CD4-positive, alpha-beta memory T cell (primary cell): ENCODE data around the gene FNBP1L. TPM values are rescaled to one million over a fixed set of nuclear protein-coding genes. Genes with fewer than 3 reads are reported as not detected.

Experiments
- CTCF ChIA-PET: fragments of 350-600 bp; sonication (Branson Sonifier 250); formaldehyde crosslinking; loops from one replicate; lab custom pipeline; 2021; ENCODE audit warnings: inconsistent platforms; ENCODE audit not compliant: partially characterized antibody; lab: Charles Lee
- POLR2A ChIA-PET: fragments of 350-600 bp; sonication (Branson Sonifier 250); formaldehyde crosslinking; loops from one replicate; lab custom pipeline; 2021; ENCODE audit not compliant: partially characterized antibody; lab: Charles Lee
- DNase-seq, 5 donors: peaks; one replicate each; pipeline versions ENCODE4 v3.0.0 to v3.0.0-alpha.2; 2020 to 2022; ENCODE audit warnings: mixed read lengths in 1 of 5
- H3K27ac ChIP-seq: one replicate; pipeline ENCODE4 v1.7.0; 2013; ENCODE audit warnings: low read depth, low read length
- H3K27me3 ChIP-seq: 2 replicates; pipeline ENCODE4 v1.7.0; 2013; ENCODE audit warnings: mild to moderate bottlenecking, low read length, moderate library complexity; ENCODE audit not compliant: insufficient read depth
- H3K36me3 ChIP-seq: 2 replicates; pipeline ENCODE4 v1.7.0; 2013; ENCODE audit warnings: mild to moderate bottlenecking, low read length, moderate library complexity; ENCODE audit not compliant: insufficient read depth
- H3K4me1 ChIP-seq: 2 replicates; pipeline ENCODE4 v1.7.0; 2013; ENCODE audit warnings: mild to moderate bottlenecking, low read length, moderate library complexity; ENCODE audit not compliant: insufficient read depth
- H3K4me3 ChIP-seq, 2 donors: one replicate each; pipeline ENCODE4 v1.7.0; 2013; ENCODE audit warnings: low read length in 2 of 2, mild to moderate bottlenecking in 1 of 2
- H3K9me3 ChIP-seq, 2 donors: one replicate each; pipeline ENCODE4 v1.7.0; 2013; ENCODE audit warnings: low read length in 2 of 2, control low read depth in 1 of 2; ENCODE audit not compliant: control insufficient read depth in 1 of 2
- H3K27ac Mint-ChIP-seq, 7 donors: one replicate each; pipeline ENCODE4 v1.8.0; 2020 to 2021; ENCODE audit warnings: mixed read lengths in 7 of 7, mild to moderate bottlenecking in 6 of 7, inconsistent platforms in 3 of 7, moderate library complexity in 3 of 7
- H3K27me3 Mint-ChIP-seq, 2 donors: one replicate each; pipeline ENCODE4 v1.8.0; 2020 to 2021; ENCODE audit warnings: mixed read lengths in 2 of 2
- H3K36me3 Mint-ChIP-seq, 2 donors: one replicate each; pipeline ENCODE4 v1.8.0; 2020 to 2021; ENCODE audit warnings: mixed read lengths in 2 of 2, inconsistent platforms in 1 of 2, mild to moderate bottlenecking in 1 of 2
- H3K4me1 Mint-ChIP-seq, 4 donors: one replicate each; pipeline ENCODE4 v1.8.0; 2020 to 2021; ENCODE audit warnings: mixed read lengths in 4 of 4, mild to moderate bottlenecking in 1 of 4
- H3K4me3 Mint-ChIP-seq, 8 donors: one replicate each; pipeline ENCODE4 v1.8.0; 2020 to 2021; ENCODE audit warnings: mixed read lengths in 8 of 8, mild to moderate bottlenecking in 7 of 8, moderate library complexity in 6 of 8, inconsistent platforms in 3 of 8
- H3K9me3 Mint-ChIP-seq, 8 donors: one replicate each; pipeline ENCODE4 v1.8.0; 2020 to 2021; ENCODE audit warnings: mixed read lengths in 8 of 8, mild to moderate bottlenecking in 5 of 8, inconsistent platforms in 3 of 8, moderate library complexity in 1 of 8
- intact Hi-C: fragments of 100-400 bp; cut with micrococcal nuclease; formaldehyde crosslinking; loops from one replicate; pipeline ENCODE4 v1.15.1; 2023
- polyA plus RNA-seq, 2 donors: library from polyadenylated mRNA; unstranded; fragments of 300-500 nt; fragmentation: Illumina TruSeq; gene quantifications; one replicate each; pipeline ENCODE4 v1.2.3, GENCODE V29; 2021
- total RNA-seq, 2 experiments: library from RNA; stranded (reverse); gene quantifications; one replicate each; pipeline ENCODE4 v1.2.3, GENCODE V29; 2021

Gene FNBP1L
- total and polyA plus RNA-seq, 4 experiments from 2014 or later = 0.53 to 2.2 (median 1.6) TPM

GRCh38 chr1:93565496-93566206 is 117.7 kb downstream of the FNBP1L start:
- ChIA-PET POLR2A (no interaction called here), CTCF (no interaction called here)
- Histone ChIP-seq H3K4me1 (no peaks in the 10 kb centered on the region), H3K9me3 (no peaks in the 10 kb centered on the region), H3K27me3 (no peaks in the 10 kb centered on the region), H3K36me3 (no peaks in the 10 kb centered on the region), H3K27ac (no peak overlapping the region), H3K4me3 (no peak overlapping the region)
- H3K27ac Mint-ChIP-seq = peak overlapping the region in 1 of 7 donors; percentile 31
- DNase-seq = no peak
- no peaks in the 10 kb centered on the region for H3K27me3 Mint-ChIP-seq
- H3K9me3 Mint-ChIP-seq = no peaks in the 10 kb centered on the region
- intact Hi-C loops = no loop called here
- H3K4me1 Mint-ChIP-seq = no peaks in the 10 kb centered on the region
- no peaks in the 10 kb centered on the region for H3K36me3 Mint-ChIP-seq
- no peak overlapping the region for H3K4me3 Mint-ChIP-seq

- Histone ChIP-seq H3K4me1 (no peaks in the 10 kb centered on the region), H3K27ac (no peak overlapping the region), H3K36me3 (no peaks in the 10 kb centered on the region), H3K4me3 (no peak overlapping the region), H3K27me3 (no peaks in the 10 kb centered on the region), H3K9me3 (no peaks in the 10 kb centered on the region)
- Mint-ChIP-seq H3K4me3 (no peak overlapping the region), H3K36me3 (no peaks in the 10 kb centered on the region), H3K27me3 (no peaks in the 10 kb centered on the region), H3K9me3 (no peaks in the 10 kb centered on the region), H3K27ac (no peak overlapping the region), H3K4me1 (no peaks in the 10 kb centered on the region)
- intact Hi-C loops = no loop called here
- no peak for DNase-seq
- CTCF ChIA-PET = no interaction called here
- POLR2A ChIA-PET = no interaction called here
These were observed 118.3 kb downstream of the FNBP1L start for GRCh38 chr1:93566227-93566626.

- Histone ChIP-seq H3K36me3 (no peaks in the 10 kb centered on the region), H3K27ac (no peak overlapping the region), H3K4me3 (no peak overlapping the region), H3K4me1 (no peaks in the 10 kb centered on the region), H3K9me3 (no peaks in the 10 kb centered on the region), H3K27me3 (no peaks in the 10 kb centered on the region)
- no peaks in the 10 kb centered on the region for H3K27me3 Mint-ChIP-seq
- H3K27ac Mint-ChIP-seq = no peak overlapping the region
- CTCF ChIA-PET = no interaction called here
- POLR2A ChIA-PET = no interaction called here
- H3K4me3 Mint-ChIP-seq = no peak overlapping the region
- no peaks in the 10 kb centered on the region for H3K4me1 Mint-ChIP-seq
- no peaks in the 10 kb centered on the region for H3K9me3 Mint-ChIP-seq
- H3K36me3 Mint-ChIP-seq = no peaks in the 10 kb centered on the region
- DNase-seq = no peak
- intact Hi-C loops = no loop called here
These were observed 119.5 kb downstream of the FNBP1L start for GRCh38 chr1:93567255-93567918.

GRCh38 chr1:93569489-93569888 is 121.6 kb downstream of the FNBP1L start:
- intact Hi-C loops = no loop called here
- no peaks in the 10 kb centered on the region for H3K4me1 ChIP-seq
- CTCF ChIA-PET = no interaction called here
- H3K4me1 Mint-ChIP-seq = no peaks in the 10 kb centered on the region
- no peak overlapping the region for H3K27ac Mint-ChIP-seq
- no peak for DNase-seq
- H3K27me3 Mint-ChIP-seq = no peaks in the 10 kb centered on the region
- no peaks in the 10 kb centered on the region for H3K9me3 Mint-ChIP-seq
- no peak overlapping the region for H3K4me3 Mint-ChIP-seq
- H3K36me3 ChIP-seq = no peaks in the 10 kb centered on the region
- H3K27ac ChIP-seq = no peak overlapping the region
- no peaks in the 10 kb centered on the region for H3K9me3 ChIP-seq
- H3K4me3 ChIP-seq = no peak overlapping the region
- no peaks in the 10 kb centered on the region for H3K36me3 Mint-ChIP-seq
- H3K27me3 ChIP-seq = no peaks in the 10 kb centered on the region
- POLR2A ChIA-PET = interaction anchor here (0.7 kb wide), 1 partner anchor 20 kb away, joined by 3 read pairs; no protein-coding TSS in a partner anchor

GRCh38 chr1:93571623-93572310 is 123.8 kb downstream of the FNBP1L start:
- DNase-seq = no peak
- no peak overlapping the region for H3K27ac ChIP-seq

GRCh38 chr1:93573940-93574469 is 126.1 kb downstream of the FNBP1L start:
- DNase-seq = no peak
- Histone ChIP-seq H3K36me3 (no peaks in the 10 kb centered on the region), H3K4me1 (no peaks in the 10 kb centered on the region), H3K9me3 (no peaks in the 10 kb centered on the region), H3K27ac (no peak overlapping the region), H3K4me3 (no peak overlapping the region), H3K27me3 (no peaks in the 10 kb centered on the region)
- no peaks in the 10 kb centered on the region for H3K36me3 Mint-ChIP-seq
- H3K27me3 Mint-ChIP-seq = no peaks in the 10 kb centered on the region
- intact Hi-C loops = no loop called here
- CTCF ChIA-PET = no interaction called here
- no peak overlapping the region for H3K4me3 Mint-ChIP-seq
- no peaks in the 10 kb centered on the region for H3K4me1 Mint-ChIP-seq
- peak overlapping the region in 1 of 7 donors; percentile 58 for H3K27ac Mint-ChIP-seq
- POLR2A ChIA-PET = no interaction called here
- H3K9me3 Mint-ChIP-seq = no peaks in the 10 kb centered on the region

More at GRCh38 chr1:93571623-93572310, 123.8 kb downstream of the FNBP1L start:
- H3K36me3 Mint-ChIP-seq = no peaks in the 10 kb centered on the region
- Histone ChIP-seq H3K36me3 (no peaks in the 10 kb centered on the region), H3K9me3 (no peaks in the 10 kb centered on the region), H3K4me3 (no peak overlapping the region), H3K4me1 (no peaks in the 10 kb centered on the region), H3K27me3 (no peaks in the 10 kb centered on the region)
- no peaks in the 10 kb centered on the region for H3K4me1 Mint-ChIP-seq
- no peaks in the 10 kb centered on the region for H3K9me3 Mint-ChIP-seq
- ChIA-PET POLR2A (no interaction called here), CTCF (no interaction called here)
- intact Hi-C loops = no loop called here
- H3K27me3 Mint-ChIP-seq = no peaks in the 10 kb centered on the region
- H3K27ac Mint-ChIP-seq = no peak overlapping the region
- no peak overlapping the region for H3K4me3 Mint-ChIP-seq

- Histone ChIP-seq H3K36me3 (no peaks in the 10 kb centered on the region), H3K27ac (no peak overlapping the region), H3K4me3 (no peak overlapping the region), H3K27me3 (no peaks in the 10 kb centered on the region), H3K9me3 (no peaks in the 10 kb centered on the region), H3K4me1 (no peaks in the 10 kb centered on the region)
- POLR2A ChIA-PET = no interaction called here
- peak overlapping the region in 1 of 8 donors; percentile 40 for H3K4me3 Mint-ChIP-seq
- CTCF ChIA-PET = no interaction called here
- intact Hi-C loops = no loop called here
- H3K4me1 Mint-ChIP-seq = no peaks in the 10 kb centered on the region
- H3K9me3 Mint-ChIP-seq = no peaks in the 10 kb centered on the region
- no peak for DNase-seq
- H3K27me3 Mint-ChIP-seq = no peaks in the 10 kb centered on the region
- H3K27ac Mint-ChIP-seq = peak overlapping the region in 1 of 7 donors; percentile 58
- no peaks in the 10 kb centered on the region for H3K36me3 Mint-ChIP-seq
These were observed 126.6 kb downstream of the FNBP1L start for GRCh38 chr1:93574511-93574910.
